Spleen (tissue), 7 donors: ENCODE data around the gene PRKCB.

ENCODE experiments used
- POLR2A ChIP-seq, 3 donors: fragments of 450-650 bp; IDR thresholded peaks; one replicate each; pipeline ENCODE4 v1.5.1; 2017; ENCODE audit warnings: antibody characterized with exemption in 3 of 3, mild to moderate bottlenecking in 1 of 3
- POLR2AphosphoS5 ChIP-seq, 3 donors: sonication (generic); formaldehyde crosslinking; IDR thresholded peaks; one replicate each; pipeline ENCODE4 v1.5.1; 2017; ENCODE audit warnings: antibody characterized with exemption in 3 of 3
- TF ChIP-seq, protein P1 (sequence below), 11 experiments: fragments of 200-600 bp in 7 of 11; fragments of 450-650 bp in 4 of 11; sonication (generic) in 4 of 11; IDR thresholded peaks in 8 of 11; conservative IDR thresholded peaks in 3 of 11; 1 replicate in 7 of 11; 2 replicates in 4 of 11; pipeline versions ENCODE4 v1.4.0 to v1.8.0; 2016 to 2021; ENCODE audit warnings: antibody characterized with exemption in 11 of 11, inconsistent platforms in 4 of 11, mild to moderate bottlenecking in 1 of 11
- donor health status: DM: no; HTN: no; CAD: no; lungs with moderate emphysema.
- donor health status: DM: no; HTN: no; CAD: no.
- donor health status: DM: no; HTN: no; CAD: no.

DNA sequence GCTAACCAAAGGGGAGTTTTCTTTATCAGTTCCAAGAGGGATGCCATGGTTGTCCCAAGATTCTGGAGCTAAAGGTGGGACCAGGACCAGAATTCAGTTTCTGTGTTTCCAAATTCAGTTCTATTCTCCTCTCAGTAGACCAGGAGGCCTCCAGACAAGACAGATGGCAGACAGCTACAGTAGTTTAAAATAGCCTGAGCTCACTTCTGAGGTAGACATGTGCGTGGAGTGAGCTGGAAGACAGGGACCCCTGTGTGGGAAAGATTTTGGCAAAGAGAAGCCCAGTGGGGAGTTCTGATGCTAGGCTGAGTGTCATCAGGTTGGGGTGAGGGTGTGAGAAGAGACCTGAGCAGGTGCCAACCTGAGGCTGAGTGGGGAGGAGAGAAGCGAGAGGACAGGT lies 95.4 kb downstream of the PRKCB start:
- TF ChIP-seq, protein P1, sequence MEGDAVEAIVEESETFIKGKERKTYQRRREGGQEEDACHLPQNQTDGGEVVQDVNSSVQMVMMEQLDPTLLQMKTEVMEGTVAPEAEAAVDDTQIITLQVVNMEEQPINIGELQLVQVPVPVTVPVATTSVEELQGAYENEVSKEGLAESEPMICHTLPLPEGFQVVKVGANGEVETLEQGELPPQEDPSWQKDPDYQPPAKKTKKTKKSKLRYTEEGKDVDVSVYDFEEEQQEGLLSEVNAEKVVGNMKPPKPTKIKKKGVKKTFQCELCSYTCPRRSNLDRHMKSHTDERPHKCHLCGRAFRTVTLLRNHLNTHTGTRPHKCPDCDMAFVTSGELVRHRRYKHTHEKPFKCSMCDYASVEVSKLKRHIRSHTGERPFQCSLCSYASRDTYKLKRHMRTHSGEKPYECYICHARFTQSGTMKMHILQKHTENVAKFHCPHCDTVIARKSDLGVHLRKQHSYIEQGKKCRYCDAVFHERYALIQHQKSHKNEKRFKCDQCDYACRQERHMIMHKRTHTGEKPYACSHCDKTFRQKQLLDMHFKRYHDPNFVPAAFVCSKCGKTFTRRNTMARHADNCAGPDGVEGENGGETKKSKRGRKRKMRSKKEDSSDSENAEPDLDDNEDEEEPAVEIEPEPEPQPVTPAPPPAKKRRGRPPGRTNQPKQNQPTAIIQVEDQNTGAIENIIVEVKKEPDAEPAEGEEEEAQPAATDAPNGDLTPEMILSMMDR (IDR thresholded peaks at IDR 0.05 in 8 of 11, conservative IDR thresholded peaks at IDR 0.05 in 3 of 11) = no peak
- TF ChIP-seq POLR2A (IDR thresholded peaks at IDR 0.05) (no peak), POLR2AphosphoS5 (IDR thresholded peaks at IDR 0.05) (no peak)
